GM19372 (cell line): Measurements from ENCODE around the gene C17orf107.
"Not testable (repeated sequence)": the region's sequence is repeated elsewhere in the genome, so short reads cannot be mapped to it uniquely, and the experiment has no call there.

ENCODE experiments used
- ATAC-seq: cut with Tn5 transposase; IDR thresholded peaks from one replicate; pipeline ENCODE4 v1.9.1; 2021; ENCODE audit warnings: mild to moderate bottlenecking, low read depth, moderate library complexity; ENCODE audit not compliant: unreplicated experiment

The C17orf107 gene

DNA sequence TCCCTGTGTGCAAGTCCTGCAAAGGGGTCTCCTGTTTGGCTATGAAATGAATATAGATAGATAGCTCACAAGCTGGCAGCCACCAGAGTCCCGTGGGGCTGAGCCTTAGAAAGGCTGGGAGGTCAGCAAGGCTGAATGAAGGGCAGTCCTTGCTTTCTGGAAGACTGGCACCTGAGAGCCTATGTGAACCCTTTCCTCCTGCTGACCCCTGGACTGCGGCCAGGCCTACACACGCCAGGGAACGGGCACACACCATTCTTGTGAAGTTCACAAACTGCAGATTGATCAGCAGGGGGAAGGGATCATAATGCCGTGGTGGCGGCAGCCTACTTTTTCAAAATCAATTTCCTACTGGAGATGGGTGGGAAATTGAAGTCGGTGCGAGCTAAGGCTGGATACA, 985 bp upstream of the C17orf107 start:
- ATAC-seq, result no peak

DNA sequence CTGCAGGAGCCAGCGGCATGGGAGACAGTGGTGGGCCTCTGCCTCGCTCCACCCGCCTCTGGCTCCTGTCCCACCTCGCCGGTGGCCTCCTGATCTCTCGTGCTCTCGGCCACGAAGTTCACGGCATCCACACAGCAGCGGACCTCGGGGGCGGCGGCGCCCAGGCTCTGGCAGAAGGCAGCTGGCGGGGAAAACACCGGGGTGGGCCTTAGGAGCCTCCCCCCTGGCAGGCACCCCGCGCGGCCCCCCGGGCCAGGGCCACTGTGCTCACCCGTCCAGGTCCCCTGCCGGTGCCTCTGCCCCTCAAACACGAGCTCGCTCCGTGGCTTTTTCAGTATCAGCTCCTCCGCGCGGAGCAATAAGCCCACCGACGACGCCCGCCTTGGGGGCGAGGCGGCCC, 409 bp upstream of the C17orf107 start:
- no peak for ATAC-seq

DNA sequence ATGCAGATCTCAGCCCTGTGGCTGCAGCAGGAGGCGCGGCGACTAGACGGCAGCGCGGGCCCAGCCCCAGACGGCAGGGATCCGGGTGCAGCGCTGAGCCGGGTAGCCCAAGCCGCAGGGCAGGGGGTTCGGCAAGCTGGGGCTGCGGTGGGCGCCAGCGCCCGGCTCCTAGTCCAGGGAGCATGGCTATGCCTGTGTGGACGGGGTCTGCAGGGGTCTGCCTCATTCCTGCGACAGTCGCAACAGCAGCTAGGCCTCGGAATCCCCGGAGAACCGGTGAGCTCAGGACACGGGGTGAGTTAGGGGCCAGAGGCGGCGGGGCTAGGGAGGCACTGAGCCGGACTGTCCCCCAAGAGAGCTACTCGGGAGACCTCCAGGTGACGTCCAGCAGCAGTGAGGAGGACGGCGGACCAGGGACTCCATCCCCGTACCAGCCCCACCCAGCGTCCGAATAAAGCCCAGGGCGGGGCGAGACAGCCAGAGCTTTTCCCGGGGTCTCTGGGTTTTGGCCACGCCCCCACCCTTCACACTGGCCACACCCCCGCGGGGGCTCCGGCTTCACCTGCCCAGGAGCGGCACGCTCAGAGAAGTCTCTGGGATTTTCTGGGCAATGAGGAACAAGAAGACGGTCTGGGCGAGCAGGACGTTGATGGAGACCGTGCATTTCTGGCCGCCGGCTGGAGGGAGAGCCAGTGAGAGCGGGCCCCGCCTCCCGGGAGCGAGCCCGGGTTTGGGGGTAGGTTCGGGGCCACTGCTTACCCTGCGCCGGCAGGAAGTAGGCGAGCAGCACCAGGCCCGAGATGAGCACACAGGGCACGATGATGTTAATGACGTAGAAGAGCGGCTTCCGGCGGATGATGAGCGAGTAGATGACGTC, 1.1 kb downstream of the C17orf107 start:
- ATAC-seq, result no peak

DNA sequence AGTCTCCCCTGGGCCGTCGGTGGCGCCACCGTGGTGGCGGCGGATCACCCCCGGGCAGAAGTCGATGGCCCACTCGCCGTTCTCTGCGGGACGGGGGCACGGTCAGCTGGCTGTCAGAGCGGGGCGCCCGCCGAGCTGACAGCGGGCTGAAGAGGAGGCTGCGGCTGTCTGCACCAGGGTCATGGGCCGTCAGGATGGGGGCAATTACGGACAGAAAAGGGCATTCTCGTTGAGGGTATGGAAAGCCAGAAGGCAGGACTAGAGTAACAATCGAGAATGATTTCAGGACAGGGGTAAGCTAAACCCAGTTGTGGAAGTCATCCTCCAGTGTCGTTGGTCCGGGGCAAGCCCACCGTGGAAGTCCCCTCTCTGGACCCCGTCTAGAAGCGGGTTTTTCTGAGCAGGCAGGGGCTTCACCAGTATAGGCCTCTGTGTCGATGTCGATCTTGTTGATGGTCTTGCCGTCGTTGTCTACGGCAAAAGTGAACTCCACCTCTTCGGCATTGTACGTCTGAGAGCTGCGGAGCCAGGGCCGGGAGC, 1.8 kb downstream of the C17orf107 start:
- ATAC-seq, result no peak

DNA sequence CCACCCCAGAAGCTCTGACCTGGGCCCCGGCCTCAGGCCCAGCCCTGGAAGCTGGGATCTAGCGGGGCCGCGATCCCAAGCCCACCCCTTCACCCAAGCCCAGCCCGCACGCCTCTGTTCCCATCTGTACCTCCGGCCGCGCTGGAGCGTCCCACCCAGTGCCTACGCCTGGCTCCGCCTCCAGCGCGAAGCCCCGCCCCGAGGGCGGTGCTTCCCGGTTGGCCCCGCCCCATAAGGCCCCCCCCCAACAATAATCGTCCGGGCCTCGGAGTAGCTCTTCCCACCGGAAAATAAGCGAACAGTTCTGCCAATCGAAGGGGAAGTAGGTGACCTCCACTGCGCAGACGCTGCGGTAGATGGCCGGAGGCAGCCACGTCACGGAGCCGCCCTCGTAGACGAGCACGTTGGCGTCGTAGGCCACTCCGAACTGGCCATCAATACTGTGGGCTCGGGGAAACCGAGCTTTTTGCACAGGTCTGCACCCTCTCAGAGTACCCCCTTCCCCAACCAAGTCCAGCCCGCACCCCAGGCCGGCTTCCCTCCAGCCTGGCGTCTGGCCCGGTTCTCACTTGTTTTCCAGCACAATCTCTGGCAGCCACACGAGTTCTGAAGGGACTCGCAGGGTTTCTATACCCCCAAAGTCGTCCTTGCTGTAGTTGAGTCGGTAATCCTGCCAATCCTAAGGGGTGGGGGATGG, 2.5 kb downstream of the C17orf107 start:
- ATAC-seq, result no peak

DNA sequence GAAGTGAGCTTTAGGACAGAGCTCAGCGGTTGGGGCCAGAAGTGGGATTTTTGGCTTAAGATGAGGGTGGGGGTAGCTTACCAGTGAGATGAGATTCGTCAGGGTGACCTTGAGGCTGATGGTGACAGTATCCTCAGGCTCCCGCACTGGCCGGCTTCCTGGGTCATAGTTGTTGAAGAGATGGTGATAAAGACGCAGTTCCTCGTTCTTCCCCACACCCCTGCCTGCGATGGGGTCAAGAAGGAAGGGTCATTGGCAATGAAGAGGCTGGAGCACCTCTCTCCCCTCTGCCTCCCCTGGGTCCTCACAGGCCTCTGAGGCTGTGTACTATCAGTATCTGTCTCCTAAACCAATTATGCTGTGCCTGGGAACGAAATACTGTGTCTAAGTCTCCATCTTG, 3.2 kb downstream of the C17orf107 start:
- ATAC-seq, result no peak

DNA sequence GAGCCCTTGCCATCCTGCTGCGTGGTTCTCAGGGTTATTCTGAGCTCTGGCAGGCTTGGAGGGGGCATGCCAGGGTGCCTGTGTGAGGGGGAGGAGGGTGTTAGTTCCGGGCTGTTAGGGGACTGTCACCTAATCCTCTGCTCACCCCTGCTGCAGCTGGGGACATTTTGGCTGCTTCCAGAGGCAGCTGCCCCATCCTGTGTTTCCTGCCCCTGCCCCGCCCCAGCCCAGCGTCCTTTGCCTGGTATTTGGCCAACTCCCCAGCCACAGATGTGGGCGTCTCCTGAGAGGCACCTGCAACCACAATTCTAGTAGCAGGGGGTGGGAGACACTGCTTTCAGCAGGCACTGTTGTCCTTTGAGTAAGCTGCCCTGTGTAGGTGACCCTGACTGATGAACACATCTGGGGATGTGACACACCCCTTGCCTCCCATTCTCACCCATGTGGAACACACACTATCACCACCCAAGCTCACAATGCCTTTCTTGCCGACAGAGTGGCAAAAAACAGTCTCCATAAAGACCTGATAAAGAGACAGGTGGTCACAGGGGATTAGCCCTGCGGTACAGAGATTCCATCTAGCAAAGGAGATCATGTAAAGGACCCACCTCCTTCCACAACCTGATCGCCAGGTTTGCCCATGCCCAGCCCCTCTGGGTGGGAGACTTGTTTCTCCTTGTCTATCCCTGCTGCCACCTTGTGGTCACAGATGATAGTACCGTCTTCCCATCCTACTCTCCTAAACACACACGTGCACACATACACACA, 3.9 kb downstream of the C17orf107 start, which contains the start of gene CHRNE:
Gene CHRNE (minus strand): TSS at position 48 of the 768 bp plus-strand sequence. CDS start 35 bp downstream, at position 13.
- ATAC-seq, result no peak

DNA sequence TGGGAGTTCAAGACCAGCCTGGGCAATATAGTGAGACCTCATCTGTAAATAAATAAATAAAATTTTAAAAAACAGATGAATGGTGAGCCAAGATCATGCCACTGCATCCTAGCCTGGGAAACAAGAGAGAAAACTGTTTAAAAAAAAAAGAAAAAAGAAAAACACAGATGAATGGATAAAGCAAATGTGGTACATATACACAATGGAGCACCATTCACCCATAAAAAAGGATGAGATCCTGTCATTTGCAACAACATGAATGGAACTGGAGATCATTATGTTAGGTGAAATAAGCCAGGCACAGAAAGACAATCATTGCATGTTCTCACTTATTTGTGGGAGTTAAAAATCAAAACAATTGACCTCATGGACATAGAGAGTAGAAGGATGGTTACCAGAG, 7.3 kb downstream of the C17orf107 start:
- not testable (repeated sequence) for ATAC-seq

DNA sequence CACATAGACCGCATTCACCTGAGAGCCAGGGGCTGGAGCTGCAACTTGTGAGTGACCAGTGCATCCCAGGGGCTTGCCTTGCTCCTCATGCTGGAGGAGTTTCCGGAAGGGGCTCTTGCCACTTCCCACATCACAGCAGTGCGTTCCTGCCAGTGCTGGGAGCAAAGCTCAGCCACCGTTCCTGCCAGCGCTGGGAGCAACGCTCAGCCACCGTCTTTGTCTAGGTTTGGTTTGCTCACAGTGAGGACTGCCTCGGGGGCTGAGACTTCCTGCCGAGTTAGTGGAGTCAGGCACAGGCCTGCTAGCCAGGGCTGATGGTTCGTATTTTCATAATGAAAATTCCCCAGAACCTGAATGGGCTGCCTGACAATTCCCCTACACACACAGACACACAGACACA, 9.0 kb downstream of the C17orf107 start:
- no peak for ATAC-seq

DNA sequence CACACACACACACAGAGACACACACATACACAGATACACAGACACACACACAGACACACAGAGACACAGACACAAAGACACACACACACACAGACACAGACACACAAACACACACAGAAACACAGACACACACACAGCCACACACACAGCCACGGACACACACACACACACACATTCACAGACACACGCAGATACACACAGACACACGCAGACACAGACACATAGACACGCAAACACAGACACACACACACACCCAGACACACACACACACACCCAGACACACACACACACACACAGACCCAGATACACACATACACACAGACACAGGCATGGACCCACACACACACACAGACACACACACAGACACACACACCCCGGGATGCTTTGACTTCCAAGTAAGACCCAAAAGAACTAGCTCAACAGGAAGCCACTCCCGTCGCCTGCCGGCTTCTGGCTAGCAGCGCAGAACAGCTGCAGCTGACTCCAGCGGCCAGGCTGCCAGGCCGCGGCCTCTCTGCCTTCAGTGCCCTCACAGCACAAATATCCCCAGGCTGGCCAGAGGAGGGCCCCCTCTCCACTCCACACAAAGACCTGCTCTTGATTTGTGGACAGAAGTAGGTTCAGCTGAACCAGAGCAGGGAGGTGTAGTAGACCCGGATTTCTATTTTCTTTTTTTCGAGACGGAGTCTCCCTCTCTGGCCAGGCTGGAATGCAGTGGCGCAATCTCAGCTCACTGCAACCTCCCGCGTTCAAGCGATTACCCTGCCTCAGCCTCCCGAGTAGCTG, 9.6 kb downstream of the C17orf107 start:
- no peak for ATAC-seq

DNA sequence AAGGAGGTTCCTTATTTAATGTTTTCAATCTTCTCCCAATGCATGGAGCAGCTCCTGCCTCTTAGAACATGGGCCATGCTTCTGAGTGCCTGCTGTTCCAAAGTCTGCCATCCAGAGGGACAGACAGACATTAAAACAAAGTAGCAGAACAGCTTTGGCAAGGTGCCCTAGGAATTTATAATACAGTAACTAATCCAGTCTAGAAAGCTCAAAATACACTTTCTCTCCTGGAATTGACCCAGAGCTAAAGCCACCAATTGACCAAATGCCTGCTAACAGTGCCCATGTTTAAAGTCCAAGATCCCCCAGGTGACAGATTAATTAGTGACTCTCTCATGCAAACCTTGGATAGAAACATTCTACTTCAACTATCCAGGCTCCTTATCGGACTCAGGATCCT, 14.7 kb downstream of the C17orf107 start:
- ATAC-seq, result no peak

DNA sequence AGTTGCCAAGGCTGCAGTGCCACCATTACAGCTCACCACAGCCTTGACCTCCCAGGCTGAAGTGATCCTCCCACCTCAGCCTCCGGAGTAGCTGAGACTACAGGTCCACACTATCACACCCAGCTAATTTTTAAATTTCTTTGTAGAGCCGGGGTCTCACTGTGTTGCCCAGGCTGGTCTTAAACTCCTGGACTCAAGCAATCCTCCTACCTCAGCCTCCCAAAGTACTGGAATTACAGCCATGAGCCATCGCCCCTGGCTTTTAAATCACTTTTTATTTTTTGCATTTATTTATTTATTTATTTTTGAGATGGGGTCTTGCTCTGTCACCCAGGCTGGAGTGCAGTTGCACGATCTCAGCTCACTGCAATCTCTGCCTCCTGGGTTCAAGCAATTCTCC, 15.2 kb downstream of the C17orf107 start:
- ATAC-seq, result not testable (repeated sequence)

DNA sequence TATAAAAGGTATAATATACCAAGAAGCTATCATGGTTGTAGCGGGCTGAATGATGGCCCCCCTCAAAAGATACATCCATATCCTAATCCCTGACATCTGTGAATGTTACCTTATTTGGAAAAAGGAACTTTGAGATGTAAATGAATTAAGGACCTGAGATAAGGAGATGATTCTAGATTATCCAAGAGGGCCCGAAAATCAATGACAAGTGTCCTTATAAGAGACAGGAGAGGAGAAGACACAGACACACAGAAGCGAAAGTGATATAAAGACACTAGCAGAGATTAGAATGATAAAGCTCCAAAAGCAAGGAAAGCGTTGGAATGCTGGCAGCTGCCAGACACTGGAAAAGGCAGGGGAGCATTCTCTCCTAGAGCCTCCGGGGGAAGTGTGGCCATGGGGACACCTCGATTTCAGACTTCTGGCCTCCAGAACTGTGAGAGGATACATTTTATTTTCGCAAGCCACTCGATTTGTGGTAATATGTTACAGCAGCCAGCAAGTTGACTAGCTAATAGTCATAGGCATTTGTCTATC, 20.2 kb downstream of the C17orf107 start:
- no peak for ATAC-seq

DNA sequence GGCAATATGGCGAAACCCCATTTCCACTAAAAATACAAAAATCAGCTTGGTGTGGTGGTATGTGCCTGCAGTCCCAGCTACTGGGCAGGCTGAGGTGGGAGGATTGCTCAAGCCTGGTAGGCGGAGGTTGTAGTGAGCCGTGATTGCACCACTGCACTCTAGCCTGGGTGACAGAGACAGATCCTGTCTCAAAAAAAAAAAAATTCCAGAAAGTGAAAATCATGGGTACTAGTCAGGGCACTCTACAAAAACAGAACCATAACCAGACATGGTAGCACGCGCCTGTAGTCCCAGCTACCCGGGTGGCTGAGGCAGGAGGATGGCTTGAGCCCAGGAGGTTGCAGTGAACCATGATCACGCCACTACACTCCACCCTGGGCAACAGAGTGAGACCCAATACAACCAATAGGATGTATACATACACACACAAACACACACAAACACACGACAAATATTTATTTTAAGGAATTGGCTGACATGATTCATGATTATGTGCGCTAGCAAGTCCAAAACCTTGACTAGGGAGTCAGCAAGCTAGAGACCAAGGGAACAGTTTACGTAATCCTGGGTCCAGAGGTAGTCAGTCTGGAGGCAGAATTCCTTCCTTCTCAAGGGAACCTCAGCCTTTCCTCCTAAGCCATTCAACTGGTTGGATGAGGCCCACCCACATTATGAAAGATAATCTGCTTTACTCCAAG, 21.2 kb downstream of the C17orf107 start:
- ATAC-seq, result no peak

DNA sequence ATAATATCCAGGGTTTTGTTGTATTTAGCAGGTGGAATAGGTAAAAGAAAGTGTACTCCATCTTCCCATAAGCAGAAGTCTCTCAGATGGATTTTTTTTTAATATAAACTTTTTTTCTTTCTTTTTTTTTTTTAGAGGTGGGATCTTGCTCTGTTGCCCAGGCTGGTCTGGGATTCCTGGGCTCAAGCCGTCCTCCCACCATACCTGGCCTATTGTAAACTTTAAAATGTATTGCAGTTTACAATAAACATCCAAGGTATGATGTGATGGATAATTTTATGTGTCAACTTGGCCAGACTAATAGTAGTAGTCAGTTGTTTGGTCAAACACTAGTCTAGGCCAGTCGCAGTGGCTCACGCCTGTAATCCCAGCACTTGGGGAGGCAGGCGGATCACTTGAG, 22.0 kb downstream of the C17orf107 start:
- no peak for ATAC-seq

DNA sequence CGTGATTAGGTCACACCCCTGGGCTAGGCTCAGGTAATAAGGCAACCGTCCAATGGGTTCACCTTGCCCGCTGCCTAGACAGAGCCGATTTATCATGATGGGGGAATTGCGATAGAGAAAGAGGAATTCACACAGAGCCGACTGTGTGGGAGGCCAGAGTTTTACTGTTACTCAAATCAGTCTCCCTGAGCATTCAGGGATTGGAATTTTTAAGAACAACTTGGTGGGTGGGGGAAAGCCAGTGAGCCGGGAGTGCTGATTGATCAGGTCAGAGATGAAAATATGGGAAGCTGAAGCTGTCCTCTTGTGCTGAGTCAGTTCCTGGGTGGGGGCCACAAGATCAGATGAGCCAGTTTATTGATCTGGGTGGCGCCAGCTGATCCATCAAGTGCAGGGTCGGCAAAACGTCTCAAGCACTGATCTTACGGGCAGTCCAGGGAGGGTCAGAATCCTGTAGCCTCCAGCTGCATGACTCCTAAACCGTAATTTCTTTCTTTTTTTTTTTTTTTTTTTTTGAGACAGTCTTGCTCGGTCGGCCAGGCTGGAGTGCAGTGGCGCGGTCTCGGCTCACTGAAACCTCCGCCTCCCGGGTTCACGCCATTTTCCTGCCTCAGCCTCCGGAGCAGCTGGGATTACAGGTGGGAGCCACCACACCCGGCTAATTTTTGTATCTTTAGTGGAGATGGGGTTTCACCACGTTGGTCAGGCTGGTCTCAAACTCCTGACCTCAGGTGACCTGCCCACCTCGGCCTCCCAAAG, 27.4 kb downstream of the C17orf107 start:
- not testable (repeated sequence) for ATAC-seq

DNA sequence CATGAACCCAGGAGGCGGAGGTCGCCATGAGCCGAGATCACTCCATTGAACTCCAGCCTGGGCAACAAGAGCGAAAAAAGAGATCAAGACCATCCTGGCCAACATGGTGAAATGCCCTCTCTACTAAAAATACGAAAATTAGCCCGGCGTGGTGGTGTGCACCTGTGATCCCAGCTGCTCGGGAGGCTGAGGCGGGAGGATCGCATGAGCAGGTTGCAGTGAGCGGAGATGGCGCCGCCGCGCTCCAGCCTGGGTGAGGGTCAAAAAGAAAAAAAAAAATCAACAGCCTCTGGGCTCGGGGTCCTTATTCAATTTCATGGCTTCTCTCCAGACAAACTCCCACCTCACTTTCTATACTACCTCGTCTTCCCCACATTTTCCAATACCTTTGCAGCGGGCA, 29.5 kb downstream of the C17orf107 start:
- ATAC-seq, result no peak

DNA sequence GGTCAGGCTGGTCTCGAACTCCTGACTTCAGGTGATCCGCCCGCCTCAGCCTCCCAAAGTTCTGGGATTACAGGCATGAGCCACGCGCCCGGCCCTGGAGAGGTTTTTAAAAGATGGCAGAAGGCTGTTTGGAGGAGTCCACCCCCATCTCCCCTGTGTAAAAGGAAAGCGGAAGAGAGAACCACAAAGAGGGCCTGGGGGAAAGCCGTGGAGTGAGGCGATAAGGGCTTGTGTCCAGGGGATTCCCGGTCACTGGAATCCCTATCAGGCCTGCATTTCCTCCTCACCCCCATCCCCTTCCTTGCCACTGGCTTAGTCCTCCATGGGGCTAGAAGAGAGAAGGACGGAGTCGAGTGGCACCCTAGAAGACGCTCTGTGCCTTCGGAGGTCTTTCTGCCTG, 32.6 kb downstream of the C17orf107 start, which contains the start of gene GP1BA:
Gene GP1BA (plus strand): TSS at position 315 of the 400 bp plus-strand sequence. CDS start 328 bp downstream, outside the sequence.
- ATAC-seq, result no peak
